Measurements from ENCODE around the gene GPR42. TPM values are rescaled to one million over a fixed set of nuclear protein-coding genes. Genes with fewer than 3 reads are reported as not detected.

The GPR42 gene
- total and polyA plus RNA-seq, 2 donors from 2014 or later: not detected

DNA sequence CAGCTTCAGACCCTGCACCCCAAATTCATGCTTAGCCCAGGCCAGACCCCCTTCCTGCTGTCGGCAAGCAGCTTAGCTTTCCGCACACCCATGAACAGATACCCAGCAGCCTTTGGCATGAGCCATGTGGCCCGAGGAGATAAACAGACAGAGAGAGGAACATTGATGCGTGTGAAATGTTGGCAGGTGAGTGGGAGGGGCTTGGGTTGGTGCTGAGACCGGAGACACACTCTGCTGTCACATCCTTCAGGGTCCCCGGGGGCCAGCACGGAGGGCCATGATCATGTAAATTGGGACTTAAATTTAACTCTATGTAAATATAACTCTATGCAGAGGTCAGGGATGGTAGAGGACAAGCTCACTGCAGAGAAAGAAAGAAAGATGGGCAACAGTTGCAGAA lies 40.4 kb upstream of the GPR42 start:
- DNase-seq (peak in 1 of 5 donors; percentile 27), FAIRE-seq (no peak)
- Histone ChIP-seq H3K36me3 (ENCODE audit: control insufficient read depth in 2 of 3, insufficient read depth in 3 of 3, low read length in 3 of 3) (no peaks in the 10 kb centered on the region), H3K27ac (ENCODE audit: low read depth in 2 of 2, low read length in 2 of 2) (no peak overlapping the region), H3K4me3 (ENCODE audit: low read length in 3 of 3) (no peak overlapping the region), H3K4me1 (ENCODE audit: control insufficient read depth in 2 of 3, insufficient read depth in 2 of 3, low read depth in 1 of 3, low read length in 3 of 3) (no peaks in the 10 kb centered on the region), H3K27me3 (ENCODE audit: control insufficient read depth, insufficient read depth, low read length) (no peaks in the 10 kb centered on the region), H3K9ac (ENCODE audit: low read length in 3 of 3) (no peak overlapping the region), H3K9me3 (ENCODE audit: control insufficient read depth in 2 of 3, insufficient read depth in 1 of 3, low read length in 3 of 3) (no peaks in the 10 kb centered on the region)
- intact Hi-C loops (cut with DNase I): no loop called here
- TF ChIP-seq, protein P1, sequence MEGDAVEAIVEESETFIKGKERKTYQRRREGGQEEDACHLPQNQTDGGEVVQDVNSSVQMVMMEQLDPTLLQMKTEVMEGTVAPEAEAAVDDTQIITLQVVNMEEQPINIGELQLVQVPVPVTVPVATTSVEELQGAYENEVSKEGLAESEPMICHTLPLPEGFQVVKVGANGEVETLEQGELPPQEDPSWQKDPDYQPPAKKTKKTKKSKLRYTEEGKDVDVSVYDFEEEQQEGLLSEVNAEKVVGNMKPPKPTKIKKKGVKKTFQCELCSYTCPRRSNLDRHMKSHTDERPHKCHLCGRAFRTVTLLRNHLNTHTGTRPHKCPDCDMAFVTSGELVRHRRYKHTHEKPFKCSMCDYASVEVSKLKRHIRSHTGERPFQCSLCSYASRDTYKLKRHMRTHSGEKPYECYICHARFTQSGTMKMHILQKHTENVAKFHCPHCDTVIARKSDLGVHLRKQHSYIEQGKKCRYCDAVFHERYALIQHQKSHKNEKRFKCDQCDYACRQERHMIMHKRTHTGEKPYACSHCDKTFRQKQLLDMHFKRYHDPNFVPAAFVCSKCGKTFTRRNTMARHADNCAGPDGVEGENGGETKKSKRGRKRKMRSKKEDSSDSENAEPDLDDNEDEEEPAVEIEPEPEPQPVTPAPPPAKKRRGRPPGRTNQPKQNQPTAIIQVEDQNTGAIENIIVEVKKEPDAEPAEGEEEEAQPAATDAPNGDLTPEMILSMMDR (IDR thresholded peaks at IDR 0.05; ENCODE audit: borderline replicate concordance, extremely low read depth, insufficient read depth): no peak

DNA sequence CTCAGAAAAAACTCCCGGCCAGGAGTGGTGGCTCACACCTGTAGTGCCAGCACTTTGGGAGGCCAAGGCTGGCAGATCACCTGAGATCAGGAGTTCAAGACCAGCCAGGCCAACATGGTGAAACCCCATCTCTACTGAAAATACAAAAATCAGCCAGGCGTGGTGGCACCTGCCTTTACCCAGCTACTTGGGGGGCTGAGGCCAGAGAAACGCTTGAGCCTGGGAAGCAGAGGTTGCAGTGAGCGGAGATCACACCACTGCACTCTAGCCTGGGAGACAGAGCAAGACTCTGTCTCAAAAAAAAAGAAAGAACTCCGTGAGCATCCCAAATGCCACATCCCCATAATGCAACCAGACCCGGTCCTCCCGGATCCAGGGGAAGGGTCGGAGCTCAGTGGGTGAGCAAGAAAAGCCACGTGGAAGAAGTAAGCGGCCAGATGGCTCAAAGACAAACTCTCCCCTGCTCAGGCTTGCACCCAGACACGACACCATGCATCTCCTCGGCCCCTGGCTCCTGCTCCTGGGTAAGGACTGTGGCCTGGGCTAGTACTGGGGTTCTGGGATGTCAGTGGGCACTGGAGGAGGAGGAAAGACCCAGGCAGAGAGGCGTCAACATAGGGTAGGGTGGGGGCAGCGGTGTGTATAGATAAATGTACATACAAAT lies 39.2 kb upstream of the GPR42 start:
- no peaks in the 10 kb centered on the region for H3K4me1 ChIP-seq (ENCODE audit: control insufficient read depth in 2 of 3, insufficient read depth in 2 of 3, low read depth in 1 of 3, low read length in 3 of 3)
- no peaks in the 10 kb centered on the region for H3K36me3 ChIP-seq (ENCODE audit: control insufficient read depth in 2 of 3, insufficient read depth in 3 of 3, low read length in 3 of 3)
- H3K9ac ChIP-seq (ENCODE audit: low read length in 3 of 3): no peak overlapping the region
- no peak overlapping the region for H3K4me3 ChIP-seq (ENCODE audit: low read length in 3 of 3)
- TF ChIP-seq, protein P1 (IDR thresholded peaks at IDR 0.05; ENCODE audit: borderline replicate concordance, extremely low read depth, insufficient read depth): no peak
- intact Hi-C loops (cut with DNase I): no loop called here
- H3K27me3 ChIP-seq (ENCODE audit: control insufficient read depth, insufficient read depth, low read length): no peaks in the 10 kb centered on the region
- no peak overlapping the region for H3K27ac ChIP-seq (ENCODE audit: low read depth in 2 of 2, low read length in 2 of 2)
- no peaks in the 10 kb centered on the region for H3K9me3 ChIP-seq (ENCODE audit: control insufficient read depth in 2 of 3, insufficient read depth in 1 of 3, low read length in 3 of 3)
- FAIRE-seq: no peak
- DNase-seq: no peak

DNA sequence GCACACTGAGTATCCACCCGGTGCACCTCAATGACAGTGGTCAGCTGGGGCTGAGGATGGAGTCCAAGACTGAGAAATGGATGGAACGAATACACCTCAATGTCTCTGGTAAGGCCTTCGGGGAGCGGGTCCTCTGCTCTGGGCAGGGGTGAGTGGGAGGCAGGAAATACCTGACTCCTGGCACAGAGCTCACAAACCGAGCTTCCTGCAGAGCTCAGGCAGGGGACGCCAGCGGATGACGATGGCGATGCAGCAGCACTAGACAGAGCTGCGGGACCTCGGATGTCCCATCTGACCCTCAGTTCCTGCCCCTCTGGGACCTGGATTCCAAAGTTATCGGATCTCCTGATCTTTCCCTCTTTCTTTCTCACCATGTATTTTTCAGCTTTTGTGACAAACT lies 38.1 kb upstream of the GPR42 start:
- DNase-seq: peak in 1 of 5 donors; percentile 39
- no peaks in the 10 kb centered on the region for H3K36me3 ChIP-seq (ENCODE audit: control insufficient read depth in 2 of 3, insufficient read depth in 3 of 3, low read length in 3 of 3)
- no peak overlapping the region for H3K27ac ChIP-seq (ENCODE audit: low read depth in 2 of 2, low read length in 2 of 2)
- H3K9ac ChIP-seq (ENCODE audit: low read length in 3 of 3): no peak overlapping the region
- TF ChIP-seq, protein P1 (IDR thresholded peaks at IDR 0.05; ENCODE audit: borderline replicate concordance, extremely low read depth, insufficient read depth): no peak
- no peak overlapping the region for H3K4me3 ChIP-seq (ENCODE audit: low read length in 3 of 3)
- H3K9me3 ChIP-seq (ENCODE audit: control insufficient read depth in 2 of 3, insufficient read depth in 1 of 3, low read length in 3 of 3): no peaks in the 10 kb centered on the region
- no peaks in the 10 kb centered on the region for H3K27me3 ChIP-seq (ENCODE audit: control insufficient read depth, insufficient read depth, low read length)
- no peaks in the 10 kb centered on the region for H3K4me1 ChIP-seq (ENCODE audit: control insufficient read depth in 2 of 3, insufficient read depth in 2 of 3, low read depth in 1 of 3, low read length in 3 of 3)
- intact Hi-C loops (cut with DNase I): no loop called here
- FAIRE-seq: no peak

Data from kidney (tissue), 14 donors.